ENCODE results near the gene SERPINA9.
"Not testable (repeated sequence)": the region's sequence is repeated elsewhere in the genome, so short reads cannot be mapped to it uniquely, and the experiment has no call there.

SERPINA9 gene

GRCh38 chr14:94517248-94517640 lies 41.2 kb upstream of the SERPINA9 start:
- DNase-seq (ENCODE audit: low read depth in 2 of 2) = no peak
- TF ChIP-seq CTCF (IDR thresholded peaks at IDR 0.05; ENCODE audit: low read depth, low read length) = no peak
- no peak overlapping the region for H3K4me3 ChIP-seq (replicated peaks in 1 of 2; ENCODE audit: low read depth in 2 of 2, low read length in 2 of 2)

GRCh38 chr14:94515856-94516255 lies 39.9 kb upstream of the SERPINA9 start:
- TF ChIP-seq CTCF (IDR thresholded peaks at IDR 0.05; ENCODE audit: low read depth, low read length) = no peak
- DNase-seq (ENCODE audit: low read depth in 2 of 2) = no peak
- no peak overlapping the region for H3K4me3 ChIP-seq (replicated peaks in 1 of 2; ENCODE audit: low read depth in 2 of 2, low read length in 2 of 2)

GRCh38 chr14:94515426-94515825 lies 39.4 kb upstream of the SERPINA9 start:
- no peak for DNase-seq (ENCODE audit: low read depth in 2 of 2)
- no peak for TF ChIP-seq CTCF (IDR thresholded peaks at IDR 0.05; ENCODE audit: low read depth, low read length)

GRCh38 chr14:94514351-94514750 lies 38.4 kb upstream of the SERPINA9 start:
- no peak for DNase-seq (ENCODE audit: low read depth in 2 of 2)
- TF ChIP-seq CTCF (IDR thresholded peaks at IDR 0.05; ENCODE audit: low read depth, low read length) = no peak
- H3K4me3 ChIP-seq (replicated peaks in 1 of 2; ENCODE audit: low read depth in 2 of 2, low read length in 2 of 2) = no peak overlapping the region

More at GRCh38 chr14:94515426-94515825, 39.4 kb upstream of the SERPINA9 start:
- no peak overlapping the region for H3K4me3 ChIP-seq (replicated peaks in 1 of 2; ENCODE audit: low read depth in 2 of 2, low read length in 2 of 2)

- DNase-seq (ENCODE audit: low read depth in 2 of 2); H3K4me3 ChIP-seq (replicated peaks in 1 of 2; ENCODE audit: low read depth in 2 of 2, low read length in 2 of 2): not testable (repeated sequence)
Observed at GRCh38 chr14:94510481-94510880, 34.5 kb upstream of the SERPINA9 start.

- no peak for TF ChIP-seq CTCF (IDR thresholded peaks at IDR 0.05; ENCODE audit: low read depth, low read length)
- DNase-seq (ENCODE audit: low read depth in 2 of 2) = no peak
Observed at GRCh38 chr14:94509356-94509755, 33.4 kb upstream of the SERPINA9 start, which contains the start of gene SERPINA12. SERPINA12 (minus strand) TSS chr14:94509469; CDS start chr14:94498397, 11,072 bp downstream.

GRCh38 chr14:94505641-94506040 lies 29.6 kb upstream of the SERPINA9 start:
- H3K4me3 ChIP-seq (replicated peaks in 1 of 2; ENCODE audit: low read depth in 2 of 2, low read length in 2 of 2) = no peak overlapping the region
- no peak for TF ChIP-seq CTCF (IDR thresholded peaks at IDR 0.05; ENCODE audit: low read depth, low read length)
- DNase-seq (ENCODE audit: low read depth in 2 of 2) = no peak

More at GRCh38 chr14:94509356-94509755, 33.4 kb upstream of the SERPINA9 start, which contains the start of gene SERPINA12:
- no peak within 1 kb of the TSS for H3K4me3 ChIP-seq (replicated peaks in 1 of 2; ENCODE audit: low read depth in 2 of 2, low read length in 2 of 2)
